ENCODE data around the gene MYLK. TPM values are rescaled to one million over a fixed set of nuclear protein-coding genes. Genes with fewer than 3 reads are reported as not detected.

Gene MYLK
- polyA plus RNA-seq, 1 donor (not counting 4 experiments of a cell fraction or from before 2014, with no cell fraction given): 7.8 TPM

- H3K9ac ChIP-seq (ENCODE audit: control insufficient read depth, extremely low read depth, insufficient read depth, low read length): no peak overlapping the region
These were observed 189.6 kb downstream of the MYLK start for GRCh38 chr3:123694366-123695087.

DNA sequence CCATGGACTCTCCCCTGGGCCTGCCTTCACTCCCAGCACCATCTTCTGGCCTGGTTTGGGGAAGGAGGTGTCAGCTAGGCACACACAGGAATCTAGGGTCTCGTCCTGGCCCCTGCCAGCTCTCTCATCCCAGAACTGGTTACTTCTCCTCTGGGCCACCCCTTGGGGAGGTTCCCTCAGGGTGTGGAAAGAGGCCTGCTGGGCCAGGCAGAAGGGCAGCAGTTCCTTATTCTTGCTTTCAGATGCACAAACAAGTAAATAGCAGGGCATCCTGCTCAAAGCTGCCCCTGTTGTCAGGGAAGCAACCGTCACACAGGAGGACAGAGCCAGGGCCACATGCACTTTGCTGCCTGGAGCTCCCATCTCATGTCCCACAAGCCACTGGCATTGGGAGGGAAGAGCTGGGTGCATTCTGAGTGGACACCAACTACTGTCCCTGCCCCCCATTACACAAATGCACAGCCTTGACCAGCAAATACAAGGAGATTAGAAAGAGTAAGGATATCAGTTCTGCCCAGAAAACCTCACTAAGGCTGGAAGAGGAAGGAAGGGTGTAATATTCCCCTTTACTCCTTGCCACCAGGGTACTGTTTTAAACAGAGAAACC lies 190.4 kb downstream of the MYLK start:
- dilution Hi-C loops (cut with MboI; ENCODE audit: extremely low pct_ligation_motif_present, low sequenced_read_pairs): no loop called here

More at GRCh38 chr3:123694366-123695087, 189.6 kb downstream of the MYLK start:
- Histone ChIP-seq H3K4me2 (ENCODE audit: control insufficient read depth, extremely low read depth, insufficient read depth, low read depth, low read length) (no peak overlapping the region), H4K20me1 (ENCODE audit: control insufficient read depth, extremely low read depth, insufficient read depth, low read length) (no peaks in the 10 kb centered on the region), H3K27ac (ENCODE audit: control insufficient read depth, insufficient read depth, low read length) (no peak overlapping the region), H2AFZ (ENCODE audit: control insufficient read depth, low read length) (no peak overlapping the region), H3K9me1 (ENCODE audit: control insufficient read depth, extremely low read depth, insufficient read depth, low read length) (no peaks in the 10 kb centered on the region), H3K4me3 (ENCODE audit: control insufficient read depth in 2 of 3, extremely low read depth in 1 of 3, insufficient read depth in 2 of 3, low read depth in 1 of 3, low read length in 3 of 3) (no peak overlapping the region), H3K4me1 (ENCODE audit: control insufficient read depth, extremely low read depth, insufficient read depth, low read length) (no peaks in the 10 kb centered on the region), H3K9me3 (ENCODE audit: control insufficient read depth, low read depth, low read length) (no peaks in the 10 kb centered on the region), H3K79me2 (ENCODE audit: control insufficient read depth, insufficient read depth, low read length) (no peaks in the 10 kb centered on the region), H3K27me3 (ENCODE audit: control insufficient read depth, extremely low read depth, insufficient read depth, low read length) (peaks cover 28% of the 10 kb centered on the region), H3K36me3 (ENCODE audit: control insufficient read depth in 2 of 2, extremely low read depth in 1 of 2, insufficient read depth in 2 of 2, low read length in 2 of 2) (no peaks in the 10 kb centered on the region)
- dilution Hi-C loops (cut with MboI; ENCODE audit: extremely low pct_ligation_motif_present, low sequenced_read_pairs): no loop called here
- TF ChIP-seq EZH2 (IDR thresholded peaks at IDR 0.05; ENCODE audit: low read length) (no peak), CTCF (optimal IDR thresholded peaks at IDR 0.05 in 1 of 3, IDR thresholded peaks at IDR 0.05 in 1 of 3, conservative IDR thresholded peaks at IDR 0.05 in 1 of 3; ENCODE audit: extremely low read depth in 1 of 3, insufficient read depth in 2 of 3, low read length in 3 of 3) (no peak)
- FAIRE-seq: no peak
- DNase-seq (ENCODE audit: low read depth, low spot score): no peak

More for the DNA sequence above, 190.4 kb downstream of the MYLK start:
- H2AFZ ChIP-seq (ENCODE audit: control insufficient read depth, low read length): no peak overlapping the region
- DNase-seq (ENCODE audit: low read depth, low spot score): no peak
- TF ChIP-seq CTCF (optimal IDR thresholded peaks at IDR 0.05 in 1 of 3, IDR thresholded peaks at IDR 0.05 in 1 of 3, conservative IDR thresholded peaks at IDR 0.05 in 1 of 3; ENCODE audit: extremely low read depth in 1 of 3, insufficient read depth in 2 of 3, low read length in 3 of 3): no peak
- no peak for TF ChIP-seq EZH2 (IDR thresholded peaks at IDR 0.05; ENCODE audit: low read length)
- no peaks in the 10 kb centered on the region for H3K79me2 ChIP-seq (ENCODE audit: control insufficient read depth, insufficient read depth, low read length)
- no peak overlapping the region for H3K4me2 ChIP-seq (ENCODE audit: control insufficient read depth, extremely low read depth, insufficient read depth, low read depth, low read length)
- peaks cover 25% of the 10 kb centered on the region for H3K27me3 ChIP-seq (ENCODE audit: control insufficient read depth, extremely low read depth, insufficient read depth, low read length)
- H3K36me3 ChIP-seq (ENCODE audit: control insufficient read depth in 2 of 2, extremely low read depth in 1 of 2, insufficient read depth in 2 of 2, low read length in 2 of 2): no peaks in the 10 kb centered on the region
- no peak overlapping the region for H3K4me3 ChIP-seq (ENCODE audit: control insufficient read depth in 2 of 3, extremely low read depth in 1 of 3, insufficient read depth in 2 of 3, low read depth in 1 of 3, low read length in 3 of 3)
- no peaks in the 10 kb centered on the region for H3K4me1 ChIP-seq (ENCODE audit: control insufficient read depth, extremely low read depth, insufficient read depth, low read length)
- no peak for FAIRE-seq
- no peak overlapping the region for H3K9ac ChIP-seq (ENCODE audit: control insufficient read depth, extremely low read depth, insufficient read depth, low read length)
- no peaks in the 10 kb centered on the region for H3K9me3 ChIP-seq (ENCODE audit: control insufficient read depth, low read depth, low read length)
- no peaks in the 10 kb centered on the region for H3K9me1 ChIP-seq (ENCODE audit: control insufficient read depth, extremely low read depth, insufficient read depth, low read length)
- no peak overlapping the region for H3K27ac ChIP-seq (ENCODE audit: control insufficient read depth, insufficient read depth, low read length)
- no peaks in the 10 kb centered on the region for H4K20me1 ChIP-seq (ENCODE audit: control insufficient read depth, extremely low read depth, insufficient read depth, low read length)

All from keratinocyte (primary cell).